Endothelial cell of umbilical vein (primary cell): Measurements from ENCODE around the gene PCBP1. TPM values are rescaled to one million over a fixed set of nuclear protein-coding genes. Genes with fewer than 3 reads are reported as not detected.

ENCODE experiments used
- BruUV-seq: library from RNA; stranded (reverse); fragments of 400-500 nt; replicated peaks from 2 replicates; lab custom pipeline; 2021; lab: Mats Ljungman, UMichigan
- CTCF ChIA-PET: fragments of 300-600, 350-600 bp; sonication (Branson Sonifier 250); formaldehyde crosslinking; loops from one replicate; lab custom pipeline; 2021; ENCODE audit warnings: antibody characterized with exemption, inconsistent platforms; lab: Charles Lee
- POLR2A ChIA-PET: fragments of 300-600, 350-600 bp; sonication (Branson Sonifier 250); formaldehyde crosslinking; loops from one replicate; lab custom pipeline; 2021; ENCODE audit warnings: antibody characterized with exemption, inconsistent platforms; lab: Charles Lee
- DNase-seq: peaks from one replicate; pipeline ENCODE4 v3.0.0-alpha.2; 2011; ENCODE audit warnings: low read depth, low spot score
- FAIRE-seq: peaks from 2 replicates; lab custom pipeline; 2011; peaks lifted over from hg19 to GRCh38; lab: Jason Lieb, UNC
- H2AFZ ChIP-seq: 2 replicates; pipeline ENCODE4 v1.6.0; 2012; ENCODE audit warnings: low read depth, low read length, control low read depth, inconsistent platforms
- H3K27ac ChIP-seq: 2 replicates; pipeline ENCODE4 v1.5.1; 2011; ENCODE audit warnings: low read depth, mild to moderate bottlenecking, control low read depth, low read length, moderate library complexity; ENCODE audit not compliant: insufficient read depth
- H3K27me3 ChIP-seq, 2 experiments: 2 replicates each; pipeline versions ENCODE4 v1.6.0 to v1.6.1; 2011; ENCODE audit warnings: low read length in 2 of 2, mixed read lengths in 1 of 2; ENCODE audit not compliant: control insufficient read depth in 2 of 2, insufficient read depth in 2 of 2
- H3K36me3 ChIP-seq, 2 experiments: 2 replicates in 1 of 2; 3 replicates in 1 of 2; pipeline ENCODE4 v1.5.1; 2011; ENCODE audit warnings: low read length in 2 of 2, mild to moderate bottlenecking in 1 of 2, moderate library complexity in 1 of 2; ENCODE audit not compliant: control insufficient read depth in 2 of 2, insufficient read depth in 2 of 2; ENCODE audit errors: extremely low read depth in 1 of 2
- H3K4me1 ChIP-seq: 3 replicates; pipeline ENCODE4 v1.5.1; 2011; ENCODE audit warnings: mild to moderate bottlenecking, low read length; ENCODE audit not compliant: control insufficient read depth, insufficient read depth; ENCODE audit errors: extremely low read depth
- H3K4me2 ChIP-seq: 2 replicates; pipeline ENCODE4 v1.6.1; 2011; ENCODE audit warnings: low read length, control low read depth, mixed read lengths; ENCODE audit not compliant: insufficient read depth
- H3K4me3 ChIP-seq, 3 experiments: fragments of 200-600 bp in 1 of 3; sonication (generic), shearing (Covaris generic) in 1 of 3; replicated peaks in 1 of 3; 2 replicates each; pipeline ENCODE4 v1.5.1; 2011 to 2016; ENCODE audit warnings: control low read depth in 3 of 3, low read length in 3 of 3, mild to moderate bottlenecking in 2 of 3, inconsistent platforms in 1 of 3, low read depth in 1 of 3, moderate library complexity in 1 of 3; ENCODE audit not compliant: insufficient read depth in 1 of 3
- H3K79me2 ChIP-seq: 2 replicates; pipeline ENCODE4 v1.6.0; 2012; ENCODE audit warnings: low read length, inconsistent platforms; ENCODE audit not compliant: control insufficient read depth, insufficient read depth
- H3K9ac ChIP-seq: replicated peaks from 2 replicates; pipeline ENCODE3; 2011; ENCODE audit warnings: low read length, control low read depth; ENCODE audit not compliant: insufficient read depth; ENCODE audit errors: extremely low read depth
- H3K9me1 ChIP-seq: replicated peaks from 3 replicates; pipeline ENCODE4 v1.6.0; 2011; ENCODE audit warnings: mild to moderate bottlenecking, low read length; ENCODE audit not compliant: control insufficient read depth, insufficient read depth; ENCODE audit errors: extremely low read depth
- H3K9me3 ChIP-seq: replicated peaks from 2 replicates; pipeline ENCODE4 v1.5.1; 2012; ENCODE audit warnings: low read length, inconsistent platforms; ENCODE audit not compliant: control insufficient read depth, insufficient read depth
- H4K20me1 ChIP-seq: replicated peaks from 2 replicates; pipeline ENCODE3; 2011; ENCODE audit warnings: mild to moderate bottlenecking, low read length; ENCODE audit not compliant: control insufficient read depth, insufficient read depth; ENCODE audit errors: extremely low read depth
- CTCF ChIP-seq, 2 donors: IDR thresholded peaks; 1 replicate in 1 of 2; 2 replicates in 1 of 2; pipeline ENCODE4 v1.5.1; 2011; ENCODE audit warnings: low read length in 2 of 2, mild to moderate bottlenecking in 2 of 2, moderate library complexity in 2 of 2, control low read depth in 1 of 2, inconsistent platforms in 1 of 2, low read depth in 1 of 2; ENCODE audit not compliant: insufficient read depth in 1 of 2; ENCODE audit errors: extremely low read depth in 1 of 2
- EZH2 ChIP-seq: IDR thresholded peaks from 2 replicates; pipeline ENCODE4 v1.6.1; 2012; ENCODE audit warnings: borderline replicate concordance, low read depth, mild to moderate bottlenecking, moderate library complexity, low read length, inconsistent platforms; ENCODE audit not compliant: severe bottlenecking
- FOS ChIP-seq: IDR thresholded peaks from 2 replicates; pipeline ENCODE4 v1.6.1; 2011; ENCODE audit warnings: mild to moderate bottlenecking, low read length, moderate library complexity, borderline replicate concordance; ENCODE audit not compliant: insufficient read depth
- GATA2 ChIP-seq: IDR thresholded peaks from 2 replicates; pipeline ENCODE4 v1.7.0; 2011; ENCODE audit warnings: low read depth, mild to moderate bottlenecking, moderate library complexity, mixed read lengths, low read length; ENCODE audit not compliant: insufficient read length, insufficient read depth
- JUN ChIP-seq: IDR thresholded peaks from 2 replicates; pipeline ENCODE4 v1.6.1; 2011; ENCODE audit warnings: borderline replicate concordance, low read depth; ENCODE audit not compliant: insufficient read length, insufficient read depth
- MAX ChIP-seq: IDR thresholded peaks from 2 replicates; pipeline ENCODE4 v1.6.1; 2011; ENCODE audit not compliant: insufficient read depth, insufficient read length
- MYC ChIP-seq: IDR thresholded peaks from one replicate; pipeline ENCODE4 v1.6.1; 2011; ENCODE audit warnings: mild to moderate bottlenecking, low read depth, low read length
- POLR2A ChIP-seq: IDR thresholded peaks from 2 replicates; pipeline ENCODE4 v1.6.1; 2012; ENCODE audit warnings: low read depth, mild to moderate bottlenecking, control low read depth, low read length
- POLR2AphosphoS5 ChIP-seq: IDR thresholded peaks from 2 replicates; pipeline ENCODE4 v1.6.1; 2012; ENCODE audit warnings: low read depth, mild to moderate bottlenecking, control low read depth, low read length, moderate library complexity; ENCODE audit not compliant: insufficient read depth
- dilution Hi-C: fragments of 300-500 bp; cut with MboI; formaldehyde crosslinking; loops from one replicate; pipeline ENCODE4 v1.15.0; 2019; ENCODE audit warnings: low sequenced_read_pairs; ENCODE audit not compliant: extremely low pct_ligation_motif_present
- intact Hi-C: fragments of 100-400 bp; cut with micrococcal nuclease; formaldehyde crosslinking; loops from one replicate; pipeline ENCODE4 v1.10.0; 2022
- polyA plus RNA-seq, 4 experiments: library from polyadenylated mRNA; depleted of rRNA in 3 of 4; stranded (reverse) in 3 of 4; unstranded in 1 of 4; fragments of >200 nt; gene quantifications; 2 replicates each; pipeline versions ENCODE4 v1.2.1 to v1.2.3, GENCODE V29; 2011 to 2012; ENCODE audit warnings: missing spikeins in 1 of 4
- total RNA-seq: library from RNA; stranded (reverse); gene quantifications from 2 replicates; pipeline ENCODE4 v1.2.3, GENCODE V29; 2021

Gene PCBP1
- total and polyA plus RNA-seq, 2 donors (not counting 3 experiments of a cell fraction or from before 2014, with no cell fraction given), result 196 to 360 TPM

GRCh38 chr2:70045405-70045804 is 41.9 kb upstream of the PCBP1 start:
- Histone ChIP-seq H3K36me3 (peaks cover 0 to 8% of the 10 kb centered on the region in 2 experiments), H3K4me2 (no peak overlapping the region), H3K9me3 (no peaks in the 10 kb centered on the region), H3K27ac (no peak overlapping the region), H2AFZ (no peak overlapping the region), H3K9ac (no peak overlapping the region), H3K79me2 (no peaks in the 10 kb centered on the region), H3K27me3 (no peaks in the 10 kb centered on the region), H4K20me1 (no peaks in the 10 kb centered on the region), H3K4me1 (peaks cover 4% of the 10 kb centered on the region), H3K4me3 (no peak overlapping the region), H3K9me1 (no peaks in the 10 kb centered on the region)
- BruUV-seq, result no TSS peak
- intact Hi-C loops, result no loop called here
- POLR2A ChIA-PET, result no interaction called here
- DNase-seq, result no peak
- no peak for FAIRE-seq
- CTCF ChIA-PET, result interaction anchor here (1.1 kb wide), 1 partner anchor 133 kb away, joined by 4 read pairs; no protein-coding TSS in a partner anchor
- no peak for TF ChIP-seq POLR2A
- no peak for TF ChIP-seq MAX
- TF ChIP-seq MYC, result no peak
- no peak for TF ChIP-seq GATA2
- TF ChIP-seq POLR2AphosphoS5, result no peak
- no peak for TF ChIP-seq EZH2
- TF ChIP-seq JUN, result no peak
- TF ChIP-seq CTCF (IDR thresholded peaks at IDR 0.05; ENCODE audit: extremely low read depth in 1 of 2, insufficient read depth in 1 of 2, low read depth in 1 of 2, low read length in 2 of 2), result no peak
- TF ChIP-seq FOS, result no peak
- dilution Hi-C loops, result no loop called here
